Urinary bladder (tissue), 4 donors: ENCODE data around the gene GLDN. TPM values are rescaled to one million over a fixed set of nuclear protein-coding genes. Genes with fewer than 3 reads are reported as not detected.
A peak's percentile ranks its signal among the peaks of the same experiment; 100 is the strongest.

ENCODE experiments used
- DNase-seq: peaks from one replicate; pipeline ENCODE4 v3.0.0-alpha.2; 2015; ENCODE audit errors: extremely low spot score
- H3K27ac ChIP-seq: one replicate; pipeline ENCODE4 v1.5.1; 2013; ENCODE audit warnings: low read depth, mild to moderate bottlenecking, moderate library complexity
- H3K36me3 ChIP-seq: one replicate; pipeline ENCODE4 v1.6.1; 2013; ENCODE audit warnings: mild to moderate bottlenecking, moderate library complexity; ENCODE audit not compliant: insufficient read depth
- H3K4me1 ChIP-seq: one replicate; pipeline ENCODE4 v1.6.1; 2013; ENCODE audit warnings: mild to moderate bottlenecking, moderate library complexity; ENCODE audit not compliant: insufficient read depth
- H3K4me3 ChIP-seq: one replicate; pipeline ENCODE4 v1.5.1; 2013; ENCODE audit warnings: low read depth, low read length
- WGBS: extraction: QIAGEN DNeasy Blood & Tissue Kit; methylation state at CpG from one replicate; pipeline ENCODE4 v1.1.7; 2013; 5-methylcytosine and 5-hydroxymethylcytosine counted together
- polyA plus RNA-seq: library from polyadenylated mRNA; stranded (reverse); fragments of 200-250 nt; gene quantifications from one replicate; pipeline ENCODE4 v1.2.3, GENCODE V29; 2013
- total RNA-seq: library from RNA; depleted of rRNA; stranded (reverse); fragments of >200 nt; gene quantifications from one replicate; pipeline ENCODE4 v1.2.3, GENCODE V29; 2014
- donor health status: healthy with polysubstance abuse.
- donor health status: healthy.

The GLDN gene
- total RNA-seq: 1.9 TPM
- polyA plus RNA-seq: 1.5 TPM

- Histone ChIP-seq H3K36me3 (no peaks in the 10 kb centered on the region), H3K27ac (no peak within 1 kb of the TSS), H3K4me3 (peak within 1 kb of the TSS; percentile 42), H3K4me1 (no peaks in the 10 kb centered on the region)
- WGBS: 8% methylated on average over 76 of the region's 76 CpGs
- DNase-seq: no peak
These were observed at the start of gene GLDN for GRCh38 chr15:51341366-51342226. Gene GLDN (plus strand): TSS chr15:51341655. CDS start chr15:51341685, 30 bp downstream.

- Histone ChIP-seq H3K27ac (no peak overlapping the region), H3K4me3 (no peak overlapping the region), H3K36me3 (no peaks in the 10 kb centered on the region), H3K4me1 (no peaks in the 10 kb centered on the region)
- 69% methylated on average over 2 of the region's 2 CpGs for WGBS
- DNase-seq: no peak
These were observed 42.8 kb upstream of the GLDN start for GRCh38 chr15:51298620-51299019.

GRCh38 chr15:51299187-51300015, 42.1 kb upstream of the GLDN start:
- H3K4me1 ChIP-seq: no peaks in the 10 kb centered on the region
- no peak overlapping the region for H3K4me3 ChIP-seq
- no peaks in the 10 kb centered on the region for H3K36me3 ChIP-seq
- 91% methylated on average over 5 of the region's 5 CpGs for WGBS
- DNase-seq: no peak
- no peak overlapping the region for H3K27ac ChIP-seq

GRCh38 chr15:51302480-51302879, 39.0 kb upstream of the GLDN start:
- H3K4me3 ChIP-seq: no peak overlapping the region
- H3K4me1 ChIP-seq: no peaks in the 10 kb centered on the region
- 91% methylated on average over 6 of the region's 6 CpGs for WGBS
- no peak for DNase-seq
- no peaks in the 10 kb centered on the region for H3K36me3 ChIP-seq
- H3K27ac ChIP-seq: no peak overlapping the region

GRCh38 chr15:51303462-51303980, 37.9 kb upstream of the GLDN start:
- no peak for DNase-seq
- Histone ChIP-seq H3K27ac (no peak overlapping the region), H3K4me1 (no peaks in the 10 kb centered on the region), H3K4me3 (no peak overlapping the region), H3K36me3 (no peaks in the 10 kb centered on the region)
- 43% methylated on average over 2 of the region's 2 CpGs for WGBS

GRCh38 chr15:51307325-51307724, 34.1 kb upstream of the GLDN start:
- DNase-seq: no peak
- 91% methylated on average over 3 of the region's 3 CpGs for WGBS
- H3K4me3 ChIP-seq: no peak overlapping the region
- no peaks in the 10 kb centered on the region for H3K4me1 ChIP-seq
- H3K36me3 ChIP-seq: no peaks in the 10 kb centered on the region
- no peak overlapping the region for H3K27ac ChIP-seq

GRCh38 chr15:51307811-51308210, 33.6 kb upstream of the GLDN start:
- Histone ChIP-seq H3K4me3 (no peak overlapping the region), H3K36me3 (no peaks in the 10 kb centered on the region), H3K27ac (no peak overlapping the region), H3K4me1 (no peaks in the 10 kb centered on the region)
- DNase-seq: no peak
- whole genome bisulfite sequencing: 86% methylated on average over 3 of the region's 3 CpGs

GRCh38 chr15:51310064-51310463, 31.4 kb upstream of the GLDN start:
- Histone ChIP-seq H3K4me1 (no peaks in the 10 kb centered on the region), H3K36me3 (no peaks in the 10 kb centered on the region), H3K4me3 (no peak overlapping the region), H3K27ac (no peak overlapping the region)
- DNase-seq: no peak
- WGBS: 68% methylated on average over 2 of the region's 2 CpGs

- H3K4me1 ChIP-seq: no peaks in the 10 kb centered on the region
- no peak overlapping the region for H3K4me3 ChIP-seq
- DNase-seq: no peak
- WGBS: 74% methylated on average over 2 of the region's 2 CpGs
- no peaks in the 10 kb centered on the region for H3K36me3 ChIP-seq
- H3K27ac ChIP-seq: no peak overlapping the region
These were observed 29.9 kb upstream of the GLDN start for GRCh38 chr15:51311510-51311909.

- Histone ChIP-seq H3K27ac (no peak overlapping the region), H3K36me3 (no peaks in the 10 kb centered on the region), H3K4me3 (no peak overlapping the region), H3K4me1 (no peaks in the 10 kb centered on the region)
- DNase-seq: no peak
- WGBS: 55% methylated on average over 8 of the region's 8 CpGs
These were observed 29.0 kb upstream of the GLDN start for GRCh38 chr15:51312166-51313073.

GRCh38 chr15:51313074-51313393, 28.4 kb upstream of the GLDN start:
- Histone ChIP-seq H3K27ac (no peak overlapping the region), H3K36me3 (no peaks in the 10 kb centered on the region), H3K4me1 (no peaks in the 10 kb centered on the region), H3K4me3 (no peak overlapping the region)
- no peak for DNase-seq

- no peaks in the 10 kb centered on the region for H3K4me1 ChIP-seq
- WGBS: 94% methylated on average over 10 of the region's 10 CpGs
- no peak overlapping the region for H3K4me3 ChIP-seq
- no peak overlapping the region for H3K27ac ChIP-seq
- DNase-seq: no peak
- H3K36me3 ChIP-seq: no peaks in the 10 kb centered on the region
These were observed 27.7 kb upstream of the GLDN start for GRCh38 chr15:51313644-51314280.
